Measurements from ENCODE around the gene GRIK3.

Gene GRIK3

GRCh38 chr1:36881541-36881940 is 152.8 kb downstream of the GRIK3 start:
- Histone ChIP-seq H3K27me3 (ENCODE audit: control insufficient read depth, insufficient read depth, low read length) (no peaks in the 10 kb centered on the region), H3K27ac (ENCODE audit: low read length) (no peak overlapping the region), H3K4me3 (ENCODE audit: low read length) (no peak overlapping the region), H3K36me3 (ENCODE audit: control insufficient read depth, insufficient read depth, low read length) (no peaks in the 10 kb centered on the region), H3K9me3 (ENCODE audit: control insufficient read depth, insufficient read depth, low read length) (no peaks in the 10 kb centered on the region), H3K4me1 (ENCODE audit: control insufficient read depth, insufficient read depth, low read length) (no peaks in the 10 kb centered on the region)
- no CpG with 5 or more reads among the region's 6 CpGs for WGBS (ENCODE audit: insufficient coverage, insufficient read length)
- no peak for DNase-seq (ENCODE audit: low read depth, low spot score)

- Histone ChIP-seq H3K4me1 (ENCODE audit: control insufficient read depth, insufficient read depth, low read length) (no peaks in the 10 kb centered on the region), H3K9me3 (ENCODE audit: control insufficient read depth, insufficient read depth, low read length) (no peaks in the 10 kb centered on the region), H3K27ac (ENCODE audit: low read length) (no peak overlapping the region), H3K27me3 (ENCODE audit: control insufficient read depth, insufficient read depth, low read length) (no peaks in the 10 kb centered on the region), H3K4me3 (ENCODE audit: low read length) (no peak overlapping the region), H3K36me3 (ENCODE audit: control insufficient read depth, insufficient read depth, low read length) (no peaks in the 10 kb centered on the region)
- no CpG with 5 or more reads among the region's 3 CpGs for WGBS (ENCODE audit: insufficient coverage, insufficient read length)
- DNase-seq (ENCODE audit: low read depth, low spot score) = no peak
Measured at GRCh38 chr1:36881068-36881405, 153.3 kb downstream of the GRIK3 start.

- no CpG with 5 or more reads among the region's 22 CpGs for WGBS (ENCODE audit: insufficient coverage, insufficient read length)
Measured at GRCh38 chr1:36880155-36881067, 153.9 kb downstream of the GRIK3 start.

GRCh38 chr1:36879613-36880012 is 154.7 kb downstream of the GRIK3 start:
- no CpG with 5 or more reads among the region's 6 CpGs for WGBS (ENCODE audit: insufficient coverage, insufficient read length)
- no peaks in the 10 kb centered on the region for H3K27me3 ChIP-seq (ENCODE audit: control insufficient read depth, insufficient read depth, low read length)

More at GRCh38 chr1:36880155-36881067, 153.9 kb downstream of the GRIK3 start:
- Histone ChIP-seq H3K4me1 (ENCODE audit: control insufficient read depth, insufficient read depth, low read length) (no peaks in the 10 kb centered on the region), H3K27me3 (ENCODE audit: control insufficient read depth, insufficient read depth, low read length) (no peaks in the 10 kb centered on the region), H3K9me3 (ENCODE audit: control insufficient read depth, insufficient read depth, low read length) (no peaks in the 10 kb centered on the region), H3K36me3 (ENCODE audit: control insufficient read depth, insufficient read depth, low read length) (no peaks in the 10 kb centered on the region), H3K27ac (ENCODE audit: low read length) (no peak overlapping the region), H3K4me3 (ENCODE audit: low read length) (no peak overlapping the region)
- DNase-seq (ENCODE audit: low read depth, low spot score) = no peak

GRCh38 chr1:36876990-36877389 is 157.3 kb downstream of the GRIK3 start:
- Histone ChIP-seq H3K9me3 (ENCODE audit: control insufficient read depth, insufficient read depth, low read length) (no peaks in the 10 kb centered on the region), H3K4me3 (ENCODE audit: low read length) (no peak overlapping the region), H3K36me3 (ENCODE audit: control insufficient read depth, insufficient read depth, low read length) (no peaks in the 10 kb centered on the region), H3K27ac (ENCODE audit: low read length) (no peak overlapping the region), H3K27me3 (ENCODE audit: control insufficient read depth, insufficient read depth, low read length) (no peaks in the 10 kb centered on the region), H3K4me1 (ENCODE audit: control insufficient read depth, insufficient read depth, low read length) (no peaks in the 10 kb centered on the region)
- DNase-seq (ENCODE audit: low read depth, low spot score) = no peak
- no CpG with 5 or more reads among the region's 1 CpG for WGBS (ENCODE audit: insufficient coverage, insufficient read length)

More at GRCh38 chr1:36879613-36880012, 154.7 kb downstream of the GRIK3 start:
- H3K27ac ChIP-seq (ENCODE audit: low read length) = no peak overlapping the region
- no peaks in the 10 kb centered on the region for H3K36me3 ChIP-seq (ENCODE audit: control insufficient read depth, insufficient read depth, low read length)
- DNase-seq (ENCODE audit: low read depth, low spot score) = no peak
- H3K4me1 ChIP-seq (ENCODE audit: control insufficient read depth, insufficient read depth, low read length) = no peaks in the 10 kb centered on the region
- H3K9me3 ChIP-seq (ENCODE audit: control insufficient read depth, insufficient read depth, low read length) = no peaks in the 10 kb centered on the region
- no peak overlapping the region for H3K4me3 ChIP-seq (ENCODE audit: low read length)

GRCh38 chr1:36874271-36875060 is 159.8 kb downstream of the GRIK3 start:
- DNase-seq (ENCODE audit: low read depth, low spot score) = no peak
- no peaks in the 10 kb centered on the region for H3K27me3 ChIP-seq (ENCODE audit: control insufficient read depth, insufficient read depth, low read length)
- H3K27ac ChIP-seq (ENCODE audit: low read length) = no peak overlapping the region
- H3K36me3 ChIP-seq (ENCODE audit: control insufficient read depth, insufficient read depth, low read length) = no peaks in the 10 kb centered on the region
- no peak overlapping the region for H3K4me3 ChIP-seq (ENCODE audit: low read length)
- no CpG with 5 or more reads among the region's 6 CpGs for WGBS (ENCODE audit: insufficient coverage, insufficient read length)
- H3K4me1 ChIP-seq (ENCODE audit: control insufficient read depth, insufficient read depth, low read length) = peaks cover 1% of the 10 kb centered on the region; the same call in 1 of the 2 replicates
- H3K9me3 ChIP-seq (ENCODE audit: control insufficient read depth, insufficient read depth, low read length) = no peaks in the 10 kb centered on the region

- no CpG with 5 or more reads among the region's 3 CpGs for WGBS (ENCODE audit: insufficient coverage, insufficient read length)
- Histone ChIP-seq H3K36me3 (ENCODE audit: control insufficient read depth, insufficient read depth, low read length) (no peaks in the 10 kb centered on the region), H3K27ac (ENCODE audit: low read length) (no peak overlapping the region), H3K4me3 (ENCODE audit: low read length) (no peak overlapping the region), H3K9me3 (ENCODE audit: control insufficient read depth, insufficient read depth, low read length) (no peaks in the 10 kb centered on the region), H3K4me1 (ENCODE audit: control insufficient read depth, insufficient read depth, low read length) (peaks cover 1% of the 10 kb centered on the region; the same call in 1 of the 2 replicates), H3K27me3 (ENCODE audit: control insufficient read depth, insufficient read depth, low read length) (no peaks in the 10 kb centered on the region)
- DNase-seq (ENCODE audit: low read depth, low spot score) = no peak
Measured at GRCh38 chr1:36872858-36873257, 161.5 kb downstream of the GRIK3 start.

GRCh38 chr1:36872126-36872754 is 162.1 kb downstream of the GRIK3 start:
- peaks cover 1% of the 10 kb centered on the region; the same call in 1 of the 2 replicates for H3K4me1 ChIP-seq (ENCODE audit: control insufficient read depth, insufficient read depth, low read length)
- H3K4me3 ChIP-seq (ENCODE audit: low read length) = no peak overlapping the region
- H3K9me3 ChIP-seq (ENCODE audit: control insufficient read depth, insufficient read depth, low read length) = no peaks in the 10 kb centered on the region
- H3K27me3 ChIP-seq (ENCODE audit: control insufficient read depth, insufficient read depth, low read length) = no peaks in the 10 kb centered on the region
- H3K27ac ChIP-seq (ENCODE audit: low read length) = no peak overlapping the region
- no CpG with 5 or more reads among the region's 22 CpGs for WGBS (ENCODE audit: insufficient coverage, insufficient read length)
- no peak for DNase-seq (ENCODE audit: low read depth, low spot score)
- H3K36me3 ChIP-seq (ENCODE audit: control insufficient read depth, insufficient read depth, low read length) = no peaks in the 10 kb centered on the region

- H3K36me3 ChIP-seq (ENCODE audit: control insufficient read depth, insufficient read depth, low read length) = no peaks in the 10 kb centered on the region
- no peaks in the 10 kb centered on the region for H3K27me3 ChIP-seq (ENCODE audit: control insufficient read depth, insufficient read depth, low read length)
- no peaks in the 10 kb centered on the region for H3K9me3 ChIP-seq (ENCODE audit: control insufficient read depth, insufficient read depth, low read length)
- no peak overlapping the region for H3K4me3 ChIP-seq (ENCODE audit: low read length)
- DNase-seq (ENCODE audit: low read depth, low spot score) = no peak
- H3K27ac ChIP-seq (ENCODE audit: low read length) = no peak overlapping the region
- H3K4me1 ChIP-seq (ENCODE audit: control insufficient read depth, insufficient read depth, low read length) = peaks cover 1% of the 10 kb centered on the region; the same call in 1 of the 2 replicates
- WGBS (ENCODE audit: insufficient coverage, insufficient read length) = no CpG with 5 or more reads among the region's 21 CpGs
Measured at GRCh38 chr1:36871146-36871971, 163.0 kb downstream of the GRIK3 start.

Data from iPS DF 6.9 (cell line).